ENCODE results near the gene ISCU. TPM values are rescaled to one million over a fixed set of nuclear protein-coding genes. Genes with fewer than 3 reads are reported as not detected.

Gene ISCU
- total and polyA plus RNA-seq, 2 of the 8 experiments (the other 6 are each of a cell fraction or from before 2014, with no cell fraction given), result 72.1 to 78.1 TPM

DNA sequence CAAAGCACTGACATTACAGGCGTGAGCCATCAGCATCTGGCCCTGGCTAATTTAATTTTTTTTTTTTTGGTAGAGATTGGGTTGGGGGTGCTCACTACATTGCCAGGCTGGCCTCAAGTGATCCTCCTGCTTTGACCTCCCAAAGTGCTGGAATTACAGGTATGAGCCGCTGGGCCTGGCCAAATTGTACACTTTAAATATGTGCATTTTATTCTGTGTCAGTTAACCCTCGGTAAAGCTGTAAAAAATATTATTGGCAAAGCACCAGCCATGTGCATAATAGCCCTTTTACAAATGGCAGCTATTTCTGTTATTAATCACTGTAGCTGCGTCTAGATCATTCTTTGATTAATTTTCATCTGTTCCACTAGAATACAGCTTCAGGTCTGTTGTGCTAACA is 23.5 kb downstream of the ISCU start:
- H4K91ac ChIP-seq (replicated peaks; ENCODE audit: insufficient read length, low read length), result no peak overlapping the region
- no peak overlapping the region for H4K8ac ChIP-seq (ENCODE audit: extremely low read depth, insufficient read depth, low read length)
- POLR2A ChIA-PET (ENCODE audit: partially characterized antibody), result interaction anchor here (1.5 to 2.1 kb wide), 3 partner anchors 23 to 26 kb away, joined by 3 to 5 read pairs (median 4); partner anchors contain the start of genes ISCU and SART3
- no peak overlapping the region for H3K4me3 ChIP-seq (ENCODE audit: extremely low read depth in 1 of 4, insufficient read depth in 2 of 4, low read depth in 3 of 4, low read length in 4 of 4)
- no peak overlapping the region for H3K56ac ChIP-seq (replicated peaks; ENCODE audit: insufficient read length, low read depth, low read length)
- H4K5ac ChIP-seq (ENCODE audit: insufficient read length, low read depth, low read length), result no peak overlapping the region
- H2BK12ac ChIP-seq (ENCODE audit: low read depth, low read length), result no peak overlapping the region
- H3K18ac ChIP-seq (ENCODE audit: extremely low read depth, low read length), result no peak overlapping the region
- no peaks in the 10 kb centered on the region for H3K36me3 ChIP-seq (ENCODE audit: control insufficient read depth in 2 of 4, insufficient read depth in 4 of 4, low read length in 3 of 4)
- no peak overlapping the region for H2BK15ac ChIP-seq (ENCODE audit: low read length)
- H3K23ac ChIP-seq (ENCODE audit: insufficient read length), result no peak overlapping the region
- no peak overlapping the region for H2BK5ac ChIP-seq (ENCODE audit: low read depth, low read length)
- no peak overlapping the region for H3K27ac ChIP-seq (ENCODE audit: low read depth, low read length)
- no peaks in the 10 kb centered on the region for H3K9me3 ChIP-seq (ENCODE audit: insufficient read depth in 2 of 2, low read depth in 1 of 2, low read length in 1 of 2)
- no peaks in the 10 kb centered on the region for H3K23me2 ChIP-seq (ENCODE audit: low read depth, low read length)
- DNase-seq (ENCODE audit: low read depth in 1 of 2, low spot score in 2 of 2), result no peak
- no peak overlapping the region for H3K4ac ChIP-seq (replicated peaks; ENCODE audit: insufficient read length, low read depth, low read length)
- no peak for FAIRE-seq
- CTCF ChIA-PET (ENCODE audit: partially characterized antibody), result interaction anchor here (2.1 kb wide), 1 partner anchor 10 kb away, joined by 7 read pairs; no protein-coding TSS in a partner anchor
- no peak overlapping the region for H2BK20ac ChIP-seq (ENCODE audit: low read length)
- no peak overlapping the region for H2AK5ac ChIP-seq (ENCODE audit: low read depth, low read length)
- H3K4me1 ChIP-seq (replicated peaks in 1 of 4; ENCODE audit: control insufficient read depth in 3 of 4, insufficient read depth in 4 of 4, low read length in 3 of 4), result peaks cover 0 to 16% (median 10%) of the 10 kb centered on the region in 4 experiments; a peak in 6 of 7 replicates
- no peak overlapping the region for H2BK120ac ChIP-seq (replicated peaks; ENCODE audit: low read depth, low read length)
- H3K14ac ChIP-seq (ENCODE audit: insufficient read length), result no peak overlapping the region
- H3K4me2 ChIP-seq (ENCODE audit: insufficient read depth in 1 of 2, low read depth in 2 of 2, low read length in 2 of 2), result no peak overlapping the region
- no peaks in the 10 kb centered on the region for H4K20me1 ChIP-seq (replicated peaks in 1 of 2; ENCODE audit: control insufficient read depth in 1 of 2, insufficient read depth in 2 of 2, low read length in 2 of 2)
- no peaks in the 10 kb centered on the region for H3K79me2 ChIP-seq (ENCODE audit: control insufficient read depth in 1 of 2, insufficient read depth in 2 of 2, low read length in 2 of 2)
- no peak overlapping the region for H3K9ac ChIP-seq (replicated peaks in 1 of 4; ENCODE audit: extremely low read depth in 1 of 4, low read depth in 3 of 4, low read length in 3 of 4)
- WGBS, 2 experiments (ENCODE audit: extremely low coverage in 1 of 2, insufficient coverage in 1 of 2, insufficient read length in 1 of 2, insufficient replicate concordance in 2 of 2, low coverage in 1 of 2, low lambda C conversion rate in 2 of 2, missing lambda C conversion rate in 1 of 2), result 84% methylated on average over 4 of the region's 4 CpGs; no CpG with 5 or more reads in 1 of the 2 experiments
- no peaks in the 10 kb centered on the region for H3K79me1 ChIP-seq (ENCODE audit: low read depth, low read length)
- no peaks in the 10 kb centered on the region for H3K27me3 ChIP-seq (replicated peaks in 1 of 4; ENCODE audit: control insufficient read depth in 3 of 4, extremely low read depth in 1 of 4, insufficient read depth in 3 of 4, low read length in 3 of 4)
- no peak overlapping the region for H2AFZ ChIP-seq (ENCODE audit: low read length)
- TF ChIP-seq KDM5A (IDR thresholded peaks at IDR 0.05; ENCODE audit: low read length) (no peak), EGR1 (IDR thresholded peaks at IDR 0.05; ENCODE audit: borderline replicate concordance, low read depth, low read length) (no peak), RBBP5 (IDR thresholded peaks at IDR 0.05; ENCODE audit: borderline replicate concordance, low read depth, low read length) (no peak), SIN3A (conservative IDR thresholded peaks at IDR 0.05 in 1 of 2, IDR thresholded peaks at IDR 0.05 in 1 of 2; ENCODE audit: low read depth in 1 of 2, low read length in 2 of 2) (no peak), ZNF274 (IDR thresholded peaks at IDR 0.05; ENCODE audit: borderline replicate concordance, extremely low read depth, low read length) (no peak), ASH2L (IDR thresholded peaks at IDR 0.05; ENCODE audit: low read length) (no peak)

Data from H1 (cell line).